Measurements from ENCODE around the gene PARN. TPM values are rescaled to one million over a fixed set of nuclear protein-coding genes. Genes with fewer than 3 reads are reported as not detected.

PARN gene
- 32.7 to 52.5 TPM (median 36.3 TPM) in 5 replicates for total RNA-seq (2022; extraction: Qiagen RNA extraction)

GRCh38 chr16:14629919-14630619, at the start of gene PARN:
PARN (minus strand) TSS chr16:14630260; CDS start chr16:14630125, 135 bp downstream.

GRCh38 chr16:14632693-14633569, 2.9 kb upstream of the PARN start, which contains the start of gene BFAR:
BFAR (plus strand) TSS chr16:14632951; CDS start chr16:14644347, 11,396 bp downstream.

Other genes with a start within 250 kb of the PARN start
- 87.6 to 109 TPM (median 94.2 TPM) in 5 replicates for gene BFAR, start 2.7 kb upstream of the PARN start, total RNA-seq (2022; extraction: Qiagen RNA extraction)
- 0.21 to 0.29 TPM (median 0.24 TPM) in 4 of 5 replicates, not detected in the other for gene PLA2G10, start 64.0 kb upstream of the PARN start, total RNA-seq (2022; extraction: Qiagen RNA extraction)
- gene NPIPA3, start 73.2 kb upstream of the PARN start, total RNA-seq (2022; extraction: Qiagen RNA extraction): 0.65 to 1.8 TPM (median 1.6 TPM) in 5 replicates
- gene NPIPA2, start 112.3 kb upstream of the PARN start, total RNA-seq (2022; extraction: Qiagen RNA extraction): 1.2 to 1.9 TPM (median 1.4 TPM) in 5 replicates
- 88.9 to 98.3 TPM (median 92.7 TPM) in 5 replicates for gene NOMO1, start 203.5 kb upstream of the PARN start, total RNA-seq (2022; extraction: Qiagen RNA extraction)